Measurements from ENCODE around the gene SLC13A3. TPM values are rescaled to one million over a fixed set of nuclear protein-coding genes. Genes with fewer than 3 reads are reported as not detected.
"Not testable (repeated sequence)": the region's sequence is repeated elsewhere in the genome, so short reads cannot be mapped to it uniquely, and the experiment has no call there.

The SLC13A3 gene
- total RNA-seq, 1 experiment from 2014 or later, result 9.1 TPM

GRCh38 chr20:46680684-46681031 is 29.4 kb upstream of the SLC13A3 start:
- Histone ChIP-seq H3K9me2 (ENCODE audit: insufficient read depth) (no peaks in the 10 kb centered on the region), H3K27ac (no peak overlapping the region), H2AFZ (no peak overlapping the region), H3K36me3 (ENCODE audit: low read depth) (0 out of 2 replicates have a peak, but pooled peaks cover under 1% of the 10 kb centered on the region), H3K4me1 (replicated peaks; ENCODE audit: insufficient read depth) (no peaks in the 10 kb centered on the region), H4K20me1 (ENCODE audit: insufficient read depth) (peaks cover 16% of the 10 kb centered on the region), H3K4me2 (no peak overlapping the region), H3K4me3 (no peak overlapping the region), H3K79me2 (ENCODE audit: low read depth) (peaks cover 19% of the 10 kb centered on the region), H3K27me3 (ENCODE audit: insufficient read depth, low read depth) (no peaks in the 10 kb centered on the region), H3K9me3 (ENCODE audit: insufficient read depth, low read depth) (no peaks in the 10 kb centered on the region), H3F3A (ENCODE audit: insufficient read depth, low read depth) (peaks cover 10% of the 10 kb centered on the region; the same call in 1 of the 2 replicates)
- no peak for TF ChIP-seq EZH2 (IDR thresholded peaks at IDR 0.05; ENCODE audit: low read depth)
- no peak for TF ChIP-seq CTCF (conservative IDR thresholded peaks at IDR 0.05)
- POLR2A ChIA-PET (ENCODE audit: unreplicated experiment), result no interaction called here
- CTCF ChIA-PET, result interaction anchor here (0.9 kb wide), 1 partner anchor 122 kb away, joined by 4 read pairs; no protein-coding TSS in a partner anchor
- DNase-seq, result no peak
- intact Hi-C loops (cut with micrococcal nuclease; ENCODE audit: unreplicated experiment), result loop anchor here (1.0 to 2.0 kb wide), 2 partner anchors 122 to 159 kb away; no protein-coding TSS in a partner anchor
- no TSS peak for BruUV-seq (replicated peaks)

- no peaks in the 10 kb centered on the region for H3K9me2 ChIP-seq (ENCODE audit: insufficient read depth)
- ChIA-PET POLR2A (ENCODE audit: unreplicated experiment) (no interaction called here), CTCF (no interaction called here)
- no peak for DNase-seq
- H3K36me3 ChIP-seq (ENCODE audit: low read depth), result no peaks in the 10 kb centered on the region
- no peak overlapping the region for H3K4me2 ChIP-seq
- no peak overlapping the region for H2AFZ ChIP-seq
- H3K27me3 ChIP-seq (ENCODE audit: insufficient read depth, low read depth), result no peaks in the 10 kb centered on the region
- H4K20me1 ChIP-seq (ENCODE audit: insufficient read depth), result peaks cover 19% of the 10 kb centered on the region
- BruUV-seq (replicated peaks), result no TSS peak
- TF ChIP-seq CTCF (conservative IDR thresholded peaks at IDR 0.05), result no peak
- TF ChIP-seq EZH2 (IDR thresholded peaks at IDR 0.05; ENCODE audit: low read depth), result no peak
- no peaks in the 10 kb centered on the region for H3K4me1 ChIP-seq (replicated peaks; ENCODE audit: insufficient read depth)
- intact Hi-C loops (cut with micrococcal nuclease; ENCODE audit: unreplicated experiment), result no loop called here
- H3K27ac ChIP-seq, result no peak overlapping the region
- no peaks in the 10 kb centered on the region for H3K9me3 ChIP-seq (ENCODE audit: insufficient read depth, low read depth)
- H3F3A ChIP-seq (ENCODE audit: insufficient read depth, low read depth), result no peaks in the 10 kb centered on the region
- H3K79me2 ChIP-seq (ENCODE audit: low read depth), result peaks cover 7% of the 10 kb centered on the region; the same call in 1 of the 2 replicates
- no peak overlapping the region for H3K4me3 ChIP-seq
Measured at GRCh38 chr20:46678516-46678915, 27.3 kb upstream of the SLC13A3 start.

GRCh38 chr20:46677608-46678007 is 26.3 kb upstream of the SLC13A3 start:
- no peaks in the 10 kb centered on the region for H3K9me3 ChIP-seq (ENCODE audit: insufficient read depth, low read depth)
- H3K4me2 ChIP-seq, result no peak overlapping the region
- H3K79me2 ChIP-seq (ENCODE audit: low read depth), result no peaks in the 10 kb centered on the region
- H3K4me3 ChIP-seq, result no peak overlapping the region
- H2AFZ ChIP-seq, result no peak overlapping the region
- no peaks in the 10 kb centered on the region for H3K9me2 ChIP-seq (ENCODE audit: insufficient read depth)
- intact Hi-C loops (cut with micrococcal nuclease; ENCODE audit: unreplicated experiment), result no loop called here
- ChIA-PET POLR2A (ENCODE audit: unreplicated experiment) (no interaction called here), CTCF (no interaction called here)
- H3F3A ChIP-seq (ENCODE audit: insufficient read depth, low read depth), result no peaks in the 10 kb centered on the region
- TF ChIP-seq EZH2 (IDR thresholded peaks at IDR 0.05; ENCODE audit: low read depth) (no peak), CTCF (conservative IDR thresholded peaks at IDR 0.05) (no peak)
- no peaks in the 10 kb centered on the region for H3K36me3 ChIP-seq (ENCODE audit: low read depth)
- DNase-seq, result no peak
- H3K27ac ChIP-seq, result no peak overlapping the region
- H4K20me1 ChIP-seq (ENCODE audit: insufficient read depth), result peaks cover 21% of the 10 kb centered on the region
- H3K4me1 ChIP-seq (replicated peaks; ENCODE audit: insufficient read depth), result no peaks in the 10 kb centered on the region
- no peaks in the 10 kb centered on the region for H3K27me3 ChIP-seq (ENCODE audit: insufficient read depth, low read depth)
- no TSS peak for BruUV-seq (replicated peaks)

GRCh38 chr20:46676649-46677316 is 25.5 kb upstream of the SLC13A3 start:
- POLR2A ChIA-PET (ENCODE audit: unreplicated experiment); CTCF ChIA-PET; H3K4me1 ChIP-seq (replicated peaks; ENCODE audit: insufficient read depth); H3K79me2 ChIP-seq (ENCODE audit: low read depth); H3K27me3 ChIP-seq (ENCODE audit: insufficient read depth, low read depth); intact Hi-C loops (cut with micrococcal nuclease; ENCODE audit: unreplicated experiment); H2AFZ ChIP-seq; H3K9me2 ChIP-seq (ENCODE audit: insufficient read depth); BruUV-seq (replicated peaks); H3F3A ChIP-seq (ENCODE audit: insufficient read depth, low read depth); DNase-seq; H3K36me3 ChIP-seq (ENCODE audit: low read depth); H3K4me3 ChIP-seq; H3K9me3 ChIP-seq (ENCODE audit: insufficient read depth, low read depth); H3K4me2 ChIP-seq; H3K27ac ChIP-seq: not testable (repeated sequence)
- H4K20me1 ChIP-seq (ENCODE audit: insufficient read depth), result peaks cover 15% of the 10 kb centered on the region; the same call in 1 of the 2 replicates

Data from PC-9 (cell line).